ENCODE data around the gene ITPR1.

DNA sequence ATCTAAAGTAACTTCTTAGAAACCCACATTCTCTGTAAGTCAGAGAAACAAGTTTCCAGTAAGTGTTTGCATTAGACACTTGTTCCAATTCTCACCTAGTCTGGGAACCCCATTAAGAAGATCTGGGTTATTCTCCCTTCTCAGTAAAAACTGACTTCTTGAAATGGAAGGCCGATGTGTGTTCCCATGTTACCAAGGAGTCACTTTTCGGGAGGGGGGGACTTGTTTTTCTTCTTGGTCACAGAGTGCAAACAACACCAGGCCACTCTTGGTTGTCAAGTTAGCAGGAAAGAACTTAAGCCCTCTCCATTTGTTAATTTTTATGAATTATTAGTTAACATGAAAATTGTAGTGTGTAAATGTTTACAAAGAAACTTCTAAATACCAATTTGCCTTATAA is 55.6 kb downstream of the ITPR1 start:
- TF ChIP-seq JUNB (IDR thresholded peaks at IDR 0.05; ENCODE audit: unreplicated experiment), result no peak
- TF ChIP-seq, protein P1, sequence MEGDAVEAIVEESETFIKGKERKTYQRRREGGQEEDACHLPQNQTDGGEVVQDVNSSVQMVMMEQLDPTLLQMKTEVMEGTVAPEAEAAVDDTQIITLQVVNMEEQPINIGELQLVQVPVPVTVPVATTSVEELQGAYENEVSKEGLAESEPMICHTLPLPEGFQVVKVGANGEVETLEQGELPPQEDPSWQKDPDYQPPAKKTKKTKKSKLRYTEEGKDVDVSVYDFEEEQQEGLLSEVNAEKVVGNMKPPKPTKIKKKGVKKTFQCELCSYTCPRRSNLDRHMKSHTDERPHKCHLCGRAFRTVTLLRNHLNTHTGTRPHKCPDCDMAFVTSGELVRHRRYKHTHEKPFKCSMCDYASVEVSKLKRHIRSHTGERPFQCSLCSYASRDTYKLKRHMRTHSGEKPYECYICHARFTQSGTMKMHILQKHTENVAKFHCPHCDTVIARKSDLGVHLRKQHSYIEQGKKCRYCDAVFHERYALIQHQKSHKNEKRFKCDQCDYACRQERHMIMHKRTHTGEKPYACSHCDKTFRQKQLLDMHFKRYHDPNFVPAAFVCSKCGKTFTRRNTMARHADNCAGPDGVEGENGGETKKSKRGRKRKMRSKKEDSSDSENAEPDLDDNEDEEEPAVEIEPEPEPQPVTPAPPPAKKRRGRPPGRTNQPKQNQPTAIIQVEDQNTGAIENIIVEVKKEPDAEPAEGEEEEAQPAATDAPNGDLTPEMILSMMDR (conservative IDR thresholded peaks at IDR 0.05; ENCODE audit: low read depth in 2 of 2), result no peak
- no peak for TF ChIP-seq EZH2phosphoT487 (IDR thresholded peaks at IDR 0.05; ENCODE audit: unreplicated experiment)
- TF ChIP-seq POLR2AphosphoS5 (IDR thresholded peaks at IDR 0.05; ENCODE audit: low read depth), result no peak
- TF ChIP-seq EZH2 (IDR thresholded peaks at IDR 0.05; ENCODE audit: low read depth, unreplicated experiment), result no peak
- TF ChIP-seq, protein P2, sequence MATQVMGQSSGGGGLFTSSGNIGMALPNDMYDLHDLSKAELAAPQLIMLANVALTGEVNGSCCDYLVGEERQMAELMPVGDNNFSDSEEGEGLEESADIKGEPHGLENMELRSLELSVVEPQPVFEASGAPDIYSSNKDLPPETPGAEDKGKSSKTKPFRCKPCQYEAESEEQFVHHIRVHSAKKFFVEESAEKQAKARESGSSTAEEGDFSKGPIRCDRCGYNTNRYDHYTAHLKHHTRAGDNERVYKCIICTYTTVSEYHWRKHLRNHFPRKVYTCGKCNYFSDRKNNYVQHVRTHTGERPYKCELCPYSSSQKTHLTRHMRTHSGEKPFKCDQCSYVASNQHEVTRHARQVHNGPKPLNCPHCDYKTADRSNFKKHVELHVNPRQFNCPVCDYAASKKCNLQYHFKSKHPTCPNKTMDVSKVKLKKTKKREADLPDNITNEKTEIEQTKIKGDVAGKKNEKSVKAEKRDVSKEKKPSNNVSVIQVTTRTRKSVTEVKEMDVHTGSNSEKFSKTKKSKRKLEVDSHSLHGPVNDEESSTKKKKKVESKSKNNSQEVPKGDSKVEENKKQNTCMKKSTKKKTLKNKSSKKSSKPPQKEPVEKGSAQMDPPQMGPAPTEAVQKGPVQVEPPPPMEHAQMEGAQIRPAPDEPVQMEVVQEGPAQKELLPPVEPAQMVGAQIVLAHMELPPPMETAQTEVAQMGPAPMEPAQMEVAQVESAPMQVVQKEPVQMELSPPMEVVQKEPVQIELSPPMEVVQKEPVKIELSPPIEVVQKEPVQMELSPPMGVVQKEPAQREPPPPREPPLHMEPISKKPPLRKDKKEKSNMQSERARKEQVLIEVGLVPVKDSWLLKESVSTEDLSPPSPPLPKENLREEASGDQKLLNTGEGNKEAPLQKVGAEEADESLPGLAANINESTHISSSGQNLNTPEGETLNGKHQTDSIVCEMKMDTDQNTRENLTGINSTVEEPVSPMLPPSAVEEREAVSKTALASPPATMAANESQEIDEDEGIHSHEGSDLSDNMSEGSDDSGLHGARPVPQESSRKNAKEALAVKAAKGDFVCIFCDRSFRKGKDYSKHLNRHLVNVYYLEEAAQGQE (IDR thresholded peaks at IDR 0.05; ENCODE audit: unreplicated experiment), result no peak
- TF ChIP-seq, protein P3, sequence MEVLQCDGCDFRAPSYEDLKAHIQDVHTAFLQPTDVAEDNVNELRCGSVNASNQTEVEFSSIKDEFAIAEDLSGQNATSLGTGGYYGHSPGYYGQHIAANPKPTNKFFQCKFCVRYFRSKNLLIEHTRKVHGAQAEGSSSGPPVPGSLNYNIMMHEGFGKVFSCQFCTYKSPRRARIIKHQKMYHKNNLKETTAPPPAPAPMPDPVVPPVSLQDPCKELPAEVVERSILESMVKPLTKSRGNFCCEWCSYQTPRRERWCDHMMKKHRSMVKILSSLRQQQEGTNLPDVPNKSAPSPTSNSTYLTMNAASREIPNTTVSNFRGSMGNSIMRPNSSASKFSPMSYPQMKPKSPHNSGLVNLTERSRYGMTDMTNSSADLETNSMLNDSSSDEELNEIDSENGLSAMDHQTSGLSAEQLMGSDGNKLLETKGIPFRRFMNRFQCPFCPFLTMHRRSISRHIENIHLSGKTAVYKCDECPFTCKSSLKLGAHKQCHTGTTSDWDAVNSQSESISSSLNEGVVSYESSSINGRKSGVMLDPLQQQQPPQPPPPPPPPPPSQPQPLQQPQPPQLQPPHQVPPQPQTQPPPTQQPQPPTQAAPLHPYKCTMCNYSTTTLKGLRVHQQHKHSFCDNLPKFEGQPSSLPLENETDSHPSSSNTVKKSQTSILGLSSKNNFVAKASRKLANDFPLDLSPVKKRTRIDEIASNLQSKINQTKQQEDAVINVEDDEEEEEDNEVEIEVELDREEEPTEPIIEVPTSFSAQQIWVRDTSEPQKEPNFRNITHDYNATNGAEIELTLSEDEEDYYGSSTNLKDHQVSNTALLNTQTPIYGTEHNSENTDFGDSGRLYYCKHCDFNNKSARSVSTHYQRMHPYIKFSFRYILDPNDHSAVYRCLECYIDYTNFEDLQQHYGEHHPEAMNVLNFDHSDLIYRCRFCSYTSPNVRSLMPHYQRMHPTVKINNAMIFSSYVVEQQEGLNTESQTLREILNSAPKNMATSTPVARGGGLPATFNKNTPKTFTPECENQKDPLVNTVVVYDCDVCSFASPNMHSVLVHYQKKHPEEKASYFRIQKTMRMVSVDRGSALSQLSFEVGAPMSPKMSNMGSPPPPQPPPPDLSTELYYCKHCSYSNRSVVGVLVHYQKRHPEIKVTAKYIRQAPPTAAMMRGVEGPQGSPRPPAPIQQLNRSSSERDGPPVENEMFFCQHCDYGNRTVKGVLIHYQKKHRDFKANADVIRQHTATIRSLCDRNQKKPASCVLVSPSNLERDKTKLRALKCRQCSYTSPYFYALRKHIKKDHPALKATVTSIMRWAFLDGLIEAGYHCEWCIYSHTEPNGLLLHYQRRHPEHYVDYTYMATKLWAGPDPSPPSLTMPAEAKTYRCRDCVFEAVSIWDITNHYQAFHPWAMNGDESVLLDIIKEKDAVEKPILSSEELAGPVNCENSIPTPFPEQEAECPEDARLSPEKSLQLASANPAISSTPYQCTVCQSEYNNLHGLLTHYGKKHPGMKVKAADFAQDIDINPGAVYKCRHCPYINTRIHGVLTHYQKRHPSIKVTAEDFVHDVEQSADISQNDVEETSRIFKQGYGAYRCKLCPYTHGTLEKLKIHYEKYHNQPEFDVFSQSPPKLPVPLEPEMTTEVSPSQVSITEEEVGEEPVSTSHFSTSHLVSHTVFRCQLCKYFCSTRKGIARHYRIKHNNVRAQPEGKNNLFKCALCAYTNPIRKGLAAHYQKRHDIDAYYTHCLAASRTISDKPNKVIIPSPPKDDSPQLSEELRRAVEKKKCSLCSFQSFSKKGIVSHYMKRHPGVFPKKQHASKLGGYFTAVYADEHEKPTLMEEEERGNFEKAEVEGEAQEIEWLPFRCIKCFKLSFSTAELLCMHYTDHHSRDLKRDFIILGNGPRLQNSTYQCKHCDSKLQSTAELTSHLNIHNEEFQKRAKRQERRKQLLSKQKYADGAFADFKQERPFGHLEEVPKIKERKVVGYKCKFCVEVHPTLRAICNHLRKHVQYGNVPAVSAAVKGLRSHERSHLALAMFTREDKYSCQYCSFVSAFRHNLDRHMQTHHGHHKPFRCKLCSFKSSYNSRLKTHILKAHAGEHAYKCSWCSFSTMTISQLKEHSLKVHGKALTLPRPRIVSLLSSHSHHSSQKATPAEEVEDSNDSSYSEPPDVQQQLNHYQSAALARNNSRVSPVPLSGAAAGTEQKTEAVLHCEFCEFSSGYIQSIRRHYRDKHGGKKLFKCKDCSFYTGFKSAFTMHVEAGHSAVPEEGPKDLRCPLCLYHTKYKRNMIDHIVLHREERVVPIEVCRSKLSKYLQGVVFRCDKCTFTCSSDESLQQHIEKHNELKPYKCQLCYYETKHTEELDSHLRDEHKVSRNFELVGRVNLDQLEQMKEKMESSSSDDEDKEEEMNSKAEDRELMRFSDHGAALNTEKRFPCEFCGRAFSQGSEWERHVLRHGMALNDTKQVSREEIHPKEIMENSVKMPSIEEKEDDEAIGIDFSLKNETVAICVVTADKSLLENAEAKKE (CRISPR knock-in tag; IDR thresholded peaks at IDR 0.05), result no peak
- TF ChIP-seq CREB1 (CRISPR knock-in tag; IDR thresholded peaks at IDR 0.05; ENCODE audit: low read depth), result no peak
- no peak for TF ChIP-seq ZNF331 (CRISPR knock-in tag; IDR thresholded peaks at IDR 0.05; ENCODE audit: low read depth)
- TF ChIP-seq, protein P4, sequence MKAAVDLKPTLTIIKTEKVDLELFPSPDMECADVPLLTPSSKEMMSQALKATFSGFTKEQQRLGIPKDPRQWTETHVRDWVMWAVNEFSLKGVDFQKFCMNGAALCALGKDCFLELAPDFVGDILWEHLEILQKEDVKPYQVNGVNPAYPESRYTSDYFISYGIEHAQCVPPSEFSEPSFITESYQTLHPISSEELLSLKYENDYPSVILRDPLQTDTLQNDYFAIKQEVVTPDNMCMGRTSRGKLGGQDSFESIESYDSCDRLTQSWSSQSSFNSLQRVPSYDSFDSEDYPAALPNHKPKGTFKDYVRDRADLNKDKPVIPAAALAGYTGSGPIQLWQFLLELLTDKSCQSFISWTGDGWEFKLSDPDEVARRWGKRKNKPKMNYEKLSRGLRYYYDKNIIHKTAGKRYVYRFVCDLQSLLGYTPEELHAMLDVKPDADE (IDR thresholded peaks at IDR 0.05), result no peak
- no peak for TF ChIP-seq ZNF114 (CRISPR knock-in tag; IDR thresholded peaks at IDR 0.05)

All from GM23338 (cell line).